Left forelimb (tissue), 1 donor: Measurements from ENCODE around the gene CHD8.
"Not testable (repeated sequence)": the region's sequence is repeated elsewhere in the genome, so short reads cannot be mapped to it uniquely, and the experiment has no call there.

Experiments
- DNase-seq: peaks from one replicate; pipeline ENCODE4 v3.0.0-alpha.2; 2018; ENCODE audit warnings: low spot score

The CHD8 gene

DNA sequence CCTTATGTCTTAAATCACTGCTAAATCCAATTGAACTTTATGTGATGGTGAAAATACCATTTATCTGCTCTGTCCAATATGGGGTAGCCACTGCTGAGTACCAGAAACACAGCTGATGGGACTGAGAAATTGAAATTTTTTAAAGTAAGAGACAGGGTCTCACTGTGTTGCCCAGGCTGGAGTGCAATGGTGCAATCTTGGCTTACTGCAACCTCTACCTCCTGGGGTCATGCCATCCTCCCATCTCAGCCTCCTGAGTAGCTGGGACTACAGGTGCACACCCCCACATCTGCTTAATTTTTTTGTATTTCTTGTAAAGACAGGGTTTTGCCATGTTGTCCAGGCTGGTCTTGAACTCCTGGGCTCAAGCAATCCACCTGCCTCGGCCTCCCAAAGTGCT, 83.1 kb downstream of the CHD8 start:
- DNase-seq: not testable (repeated sequence)

DNA sequence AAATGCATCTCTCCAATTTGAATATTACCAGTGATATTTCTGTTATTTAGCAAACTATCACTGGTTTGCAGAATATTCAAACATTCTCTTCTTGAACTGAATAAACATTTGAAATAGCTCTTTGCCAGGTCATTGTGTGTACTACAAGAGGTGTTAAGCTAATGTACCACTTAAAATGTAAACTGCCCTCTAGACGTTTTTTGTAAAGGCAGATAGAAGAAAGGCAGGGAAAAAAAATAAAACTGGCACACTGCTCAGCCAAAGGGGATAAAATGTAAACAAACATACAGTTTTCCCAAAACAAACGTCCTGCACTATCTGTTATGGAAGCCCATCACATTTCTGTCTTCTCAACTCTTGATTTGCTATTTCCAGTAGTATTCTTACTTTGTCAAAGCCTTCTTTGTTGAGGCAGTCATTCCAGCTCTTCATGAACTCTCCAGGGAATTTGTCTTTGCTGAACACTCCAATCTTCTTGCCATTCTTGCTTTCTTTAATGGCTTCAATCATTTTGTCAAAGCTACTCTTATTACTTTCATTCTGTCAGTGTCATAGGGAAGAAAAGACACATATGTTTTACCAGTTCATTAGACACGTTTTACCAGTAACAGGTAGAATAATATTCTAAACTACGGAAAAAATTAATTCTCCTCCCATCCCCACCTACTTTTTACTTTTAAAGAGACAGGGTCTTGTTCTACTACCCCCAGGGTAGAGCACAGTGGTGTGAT, 85.8 kb downstream of the CHD8 start:
- DNase-seq: no peak

DNA sequence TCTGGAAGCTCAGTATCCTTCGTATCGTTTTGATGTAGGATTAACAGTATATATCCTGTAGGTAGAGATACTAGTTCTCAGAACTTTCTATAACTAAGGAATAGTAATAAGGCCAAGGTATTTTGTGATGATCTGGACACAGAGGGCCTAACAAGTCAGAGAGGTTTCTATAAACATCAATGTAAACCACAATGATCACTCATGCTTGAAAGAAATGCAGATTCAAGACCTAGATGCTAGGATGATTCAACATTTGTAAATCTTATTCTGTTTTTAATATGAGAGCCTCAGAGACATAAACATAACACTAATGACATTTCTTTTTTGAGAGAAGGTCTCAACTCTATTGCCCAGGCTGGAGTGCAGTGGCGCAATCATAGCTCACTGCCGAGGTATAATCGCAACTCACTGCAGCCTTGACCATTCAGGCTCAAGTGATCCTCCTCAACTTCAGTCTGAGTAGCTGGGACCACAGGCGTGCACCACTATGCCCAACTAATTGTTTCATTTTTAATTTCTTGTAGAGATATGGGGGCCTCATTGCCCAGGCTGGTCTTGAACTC, 88.3 kb downstream of the CHD8 start:
- DNase-seq: no peak

DNA sequence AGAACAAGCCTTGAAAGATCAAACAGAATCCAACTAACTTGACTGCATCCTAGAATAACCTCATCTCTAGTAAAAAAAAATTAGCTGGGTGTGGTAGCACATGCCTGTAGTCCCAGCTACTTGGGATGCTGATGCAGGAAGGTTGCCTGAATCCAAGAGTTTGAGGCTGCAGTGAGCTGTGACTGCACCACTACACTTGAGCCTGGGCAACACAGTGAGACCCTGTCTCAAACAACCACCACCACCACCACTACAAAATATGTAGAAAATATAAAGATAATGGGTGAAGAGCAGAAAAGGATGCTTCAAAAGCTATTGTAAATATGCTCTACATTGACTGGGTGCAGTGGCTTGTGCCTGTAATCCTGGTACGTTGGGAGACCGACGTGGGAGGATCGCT, 99.4 kb downstream of the CHD8 start:
- DNase-seq: no peak

DNA sequence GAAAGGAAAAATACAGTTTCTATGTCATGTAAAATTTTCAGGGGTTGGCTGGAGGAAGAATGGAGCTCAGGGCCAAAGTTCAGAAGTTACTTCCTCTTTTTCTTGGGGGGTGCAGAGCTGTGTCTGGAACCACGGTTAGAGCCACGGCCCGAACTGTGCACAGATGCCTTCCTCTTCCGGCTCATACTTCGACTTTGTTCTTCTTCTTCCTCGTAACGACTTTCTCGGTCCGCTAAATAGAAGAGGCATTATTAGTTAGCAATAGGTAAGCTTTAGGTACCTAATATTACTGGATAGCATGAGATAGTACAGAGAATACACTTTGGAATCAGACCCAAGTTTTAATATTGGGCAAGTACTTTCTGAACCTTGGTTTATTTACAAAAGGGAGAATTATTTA, 103.3 kb downstream of the CHD8 start:
- DNase-seq: no peak

DNA sequence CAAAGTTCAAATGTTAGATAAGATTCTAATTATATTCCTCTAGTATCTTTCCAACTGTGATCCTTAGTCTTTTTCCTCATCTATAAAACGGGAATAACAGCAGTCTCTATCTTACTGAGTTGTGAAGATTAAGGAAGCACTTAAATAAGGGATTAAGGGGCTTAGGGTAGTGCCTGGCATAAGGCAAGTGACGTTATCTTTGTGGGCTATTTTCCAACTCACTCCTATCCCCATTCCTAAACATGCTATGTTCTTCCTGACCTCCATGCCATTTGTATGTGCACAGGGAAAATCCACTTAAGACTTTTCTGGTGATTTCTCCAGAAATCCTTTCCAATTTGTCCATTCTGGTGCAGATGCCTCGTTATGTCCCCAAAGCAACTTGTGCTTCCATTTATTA, 105.4 kb downstream of the CHD8 start:
- no peak for DNase-seq

DNA sequence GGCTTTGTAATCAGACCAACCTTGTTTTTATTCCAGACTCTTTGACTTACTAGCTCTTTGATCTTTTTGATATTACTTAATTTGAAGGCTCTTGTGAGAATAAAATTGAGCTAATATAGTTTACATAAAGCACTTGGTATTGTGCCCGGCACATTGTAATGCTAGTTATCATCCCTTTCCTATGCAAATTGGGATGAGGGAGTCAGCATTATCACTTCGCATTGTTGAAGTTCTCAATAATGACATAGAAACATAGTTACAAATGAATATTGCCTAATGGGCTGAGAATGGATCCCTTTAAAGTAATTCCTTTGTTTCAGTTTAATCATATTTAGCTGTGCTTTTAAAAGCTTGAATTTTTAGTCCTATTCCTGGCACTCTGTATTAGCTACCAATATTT, 108.7 kb downstream of the CHD8 start:
- no peak for DNase-seq

DNA sequence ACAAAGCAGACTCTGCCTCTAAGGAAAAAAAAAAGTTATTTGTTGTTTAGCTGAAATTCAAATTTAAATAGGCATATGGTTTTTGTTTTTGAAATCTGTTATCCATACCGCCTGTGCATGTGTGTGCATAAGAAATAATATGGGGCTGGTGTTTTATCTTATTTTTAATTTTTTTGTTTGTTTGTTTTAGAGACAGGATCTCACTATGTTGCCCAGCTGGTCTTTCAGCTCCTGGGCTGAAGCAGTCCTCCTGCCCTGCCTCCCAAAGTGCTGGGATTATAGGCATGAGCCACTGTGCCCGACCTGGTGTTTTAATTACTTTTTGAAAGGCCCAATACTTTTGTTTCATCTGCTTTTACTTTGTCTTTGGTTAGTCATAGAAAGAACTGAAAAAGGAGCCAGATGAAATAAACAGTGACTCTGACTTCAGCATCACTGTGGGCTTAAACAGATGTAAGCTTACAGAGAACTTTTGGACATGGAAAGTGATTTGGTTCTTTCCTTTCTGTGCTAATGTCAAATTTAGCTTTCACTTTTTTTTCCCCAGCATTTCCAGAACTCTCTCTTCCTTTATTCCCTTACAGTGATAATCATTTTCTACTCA, 109.3 kb downstream of the CHD8 start:
- no peak for DNase-seq

DNA sequence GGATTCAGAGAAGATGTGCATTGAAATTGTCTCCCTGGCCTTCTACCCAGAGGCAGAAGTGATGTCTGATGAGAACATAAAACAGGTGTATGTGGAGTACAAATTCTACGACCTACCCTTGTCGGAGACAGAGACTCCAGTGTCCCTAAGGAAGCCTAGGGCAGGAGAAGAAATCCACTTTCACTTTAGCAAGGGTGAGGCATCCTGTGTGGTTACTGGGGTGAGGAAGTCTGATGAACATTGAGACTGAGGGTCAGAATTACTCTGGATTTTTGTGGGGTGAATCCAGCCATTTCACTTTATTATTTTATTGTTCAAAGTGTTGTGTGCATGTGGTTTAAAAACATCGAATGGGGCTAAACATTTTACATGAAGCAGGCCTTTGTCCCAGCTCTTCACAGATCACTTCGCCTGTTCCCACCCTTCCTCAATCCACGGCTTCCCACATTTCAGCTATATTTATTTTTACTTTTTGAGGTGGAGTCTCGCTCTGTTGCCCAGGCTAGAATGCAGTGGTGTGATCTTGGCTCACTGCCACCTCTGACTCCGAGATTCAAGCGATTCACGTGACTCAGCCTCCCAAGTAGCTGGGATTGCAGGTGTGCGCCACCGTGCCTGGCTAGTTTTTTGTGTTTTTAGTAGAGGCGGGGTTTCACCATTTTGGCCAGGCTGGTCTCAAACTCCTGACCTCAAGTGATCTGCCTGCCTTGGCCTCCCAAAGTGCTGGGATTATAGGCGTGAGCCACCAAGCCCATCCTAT, 112.7 kb downstream of the CHD8 start:
- no peak for DNase-seq
